ENCODE data around the gene RAB7A. TPM values are rescaled to one million over a fixed set of nuclear protein-coding genes. Genes with fewer than 3 reads are reported as not detected.

Gene RAB7A
- total and polyA plus RNA-seq, 2 experiments from 2014 or later = 71.3 to 255 TPM

DNA sequence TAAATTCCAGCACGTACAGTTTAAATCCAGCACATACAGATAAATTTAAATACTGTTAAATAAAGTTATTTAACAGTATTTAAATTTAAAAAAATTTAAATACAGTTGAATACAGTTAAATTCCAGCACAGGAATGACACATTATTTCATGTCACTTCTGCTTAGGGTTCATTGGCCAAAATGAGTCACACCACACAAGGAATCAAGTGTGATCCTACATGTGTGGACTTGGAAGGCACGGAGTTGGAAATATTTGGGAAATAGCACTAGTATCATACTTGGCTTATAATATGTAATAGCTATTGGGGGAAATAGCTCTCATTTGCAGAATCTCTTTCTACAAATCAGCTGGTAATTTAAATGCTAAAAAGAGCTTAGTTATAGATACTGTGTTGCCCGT lies 10.6 kb downstream of the RAB7A start:
- no peak overlapping the region for H3K9ac ChIP-seq
- H3K79me2 ChIP-seq (ENCODE audit: insufficient read depth) = peaks cover 100% of the 10 kb centered on the region
- H3K4me1 ChIP-seq (ENCODE audit: insufficient read depth) = peaks cover 17% of the 10 kb centered on the region
- in situ Hi-C loops (cut with MboI) = no loop called here
- H3K9me2 ChIP-seq (ENCODE audit: insufficient read depth) = no peaks in the 10 kb centered on the region
- no peaks in the 10 kb centered on the region for H3K9me3 ChIP-seq (ENCODE audit: low read depth)
- no peak overlapping the region for H2AFZ ChIP-seq
- H3K4me2 ChIP-seq (ENCODE audit: unreplicated experiment) = no peak overlapping the region
- no peaks in the 10 kb centered on the region; the same call in 1 of the 2 replicates for H3K36me3 ChIP-seq (ENCODE audit: low read depth)
- no peaks in the 10 kb centered on the region for H3K27me3 ChIP-seq (replicated peaks; ENCODE audit: insufficient read depth)
- H3K27ac ChIP-seq = no peak overlapping the region
- peak; percentile 75 for DNase-seq
- TF ChIP-seq EZH2phosphoT487 (IDR thresholded peaks at IDR 0.05; ENCODE audit: insufficient read depth, low read depth) (no peak), EZH2 (IDR thresholded peaks at IDR 0.05; ENCODE audit: insufficient read depth, poor library complexity, severe bottlenecking) (no peak)
- WGBS, 2 experiments (ENCODE audit: low coverage in 1 of 2, low lambda C conversion rate in 2 of 2, missing lambda C conversion rate in 2 of 2) = 42 to 54% methylated on average over 3 of the region's 3 CpGs
- H4K20me1 ChIP-seq (ENCODE audit: insufficient read depth) = peaks cover 47% of the 10 kb centered on the region
- H3F3A ChIP-seq (ENCODE audit: insufficient read depth) = 0 out of 2 replicates have a peak, but pooled peaks cover 12% of the 10 kb centered on the region
- H3K4me3 ChIP-seq = no peak overlapping the region

DNA sequence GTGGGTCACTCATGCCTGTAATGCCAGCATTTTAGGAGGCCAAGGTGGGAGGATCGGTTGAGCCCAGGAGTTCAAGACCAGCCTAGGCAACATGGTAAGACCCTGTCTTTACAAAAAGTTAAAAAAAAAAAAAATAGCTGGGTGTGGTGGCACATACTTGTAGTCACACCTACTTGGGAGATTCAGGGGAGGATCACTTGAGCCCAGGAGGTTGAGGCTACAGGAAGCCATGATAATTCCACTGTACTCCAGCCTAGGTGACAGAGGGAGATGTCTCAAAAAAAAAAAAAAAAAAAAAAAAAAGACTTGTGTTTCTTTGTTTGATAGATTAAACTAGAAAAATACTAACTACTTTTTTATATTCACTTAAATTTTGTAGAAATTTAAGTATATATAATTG lies 14.6 kb downstream of the RAB7A start:
- no peak overlapping the region for H2AFZ ChIP-seq
- TF ChIP-seq EZH2phosphoT487 (IDR thresholded peaks at IDR 0.05; ENCODE audit: insufficient read depth, low read depth) = no peak
- TF ChIP-seq EZH2 (IDR thresholded peaks at IDR 0.05; ENCODE audit: insufficient read depth, poor library complexity, severe bottlenecking) = no peak
- H3K4me1 ChIP-seq (ENCODE audit: insufficient read depth) = peaks cover 6% of the 10 kb centered on the region; the same call in 1 of the 2 replicates
- H3K79me2 ChIP-seq (ENCODE audit: insufficient read depth) = peaks cover 100% of the 10 kb centered on the region
- no peak overlapping the region for H3K4me2 ChIP-seq (ENCODE audit: unreplicated experiment)
- H3K9ac ChIP-seq = no peak overlapping the region
- H3K9me2 ChIP-seq (ENCODE audit: insufficient read depth) = no peaks in the 10 kb centered on the region
- H3K9me3 ChIP-seq (ENCODE audit: low read depth) = no peaks in the 10 kb centered on the region
- DNase-seq = no peak
- H3K27me3 ChIP-seq (replicated peaks; ENCODE audit: insufficient read depth) = no peaks in the 10 kb centered on the region
- in situ Hi-C loops (cut with MboI) = no loop called here
- H3F3A ChIP-seq (ENCODE audit: insufficient read depth) = 0 out of 2 replicates have a peak, but pooled peaks cover 6% of the 10 kb centered on the region
- peaks cover 26% of the 10 kb centered on the region; the same call in 1 of the 2 replicates for H4K20me1 ChIP-seq (ENCODE audit: insufficient read depth)
- no peak overlapping the region for H3K4me3 ChIP-seq
- peaks cover 5% of the 10 kb centered on the region; the same call in 1 of the 2 replicates for H3K36me3 ChIP-seq (ENCODE audit: low read depth)
- H3K27ac ChIP-seq = no peak overlapping the region
- WGBS, 2 experiments (ENCODE audit: low coverage in 1 of 2, low lambda C conversion rate in 2 of 2, missing lambda C conversion rate in 2 of 2) = 100% methylated on average over 1 of the region's 1 CpG

- H4K20me1 ChIP-seq (ENCODE audit: insufficient read depth) = peaks cover 33% of the 10 kb centered on the region; the same call in 1 of the 2 replicates
- no peaks in the 10 kb centered on the region for H3K9me2 ChIP-seq (ENCODE audit: insufficient read depth)
- no peak overlapping the region for H3K4me3 ChIP-seq
- H3K79me2 ChIP-seq (ENCODE audit: insufficient read depth) = peaks cover 100% of the 10 kb centered on the region
- H3F3A ChIP-seq (ENCODE audit: insufficient read depth) = 0 out of 2 replicates have a peak, but pooled peaks cover 6% of the 10 kb centered on the region
- peaks cover 8% of the 10 kb centered on the region; the same call in 1 of the 2 replicates for H3K36me3 ChIP-seq (ENCODE audit: low read depth)
- no peak overlapping the region for H3K9ac ChIP-seq
- H3K27ac ChIP-seq = no peak overlapping the region
- no peak overlapping the region for H3K4me2 ChIP-seq (ENCODE audit: unreplicated experiment)
- no peak overlapping the region for H2AFZ ChIP-seq
- 95 to 97% methylated on average over 31 to 37 of the region's 38 CpGs for WGBS, 2 experiments (ENCODE audit: low coverage in 1 of 2, low lambda C conversion rate in 2 of 2, missing lambda C conversion rate in 2 of 2)
- in situ Hi-C loops (cut with MboI) = no loop called here
- H3K27me3 ChIP-seq (replicated peaks; ENCODE audit: insufficient read depth) = no peaks in the 10 kb centered on the region
- H3K9me3 ChIP-seq (ENCODE audit: low read depth) = no peaks in the 10 kb centered on the region
- DNase-seq = no peak
- TF ChIP-seq EZH2 (IDR thresholded peaks at IDR 0.05; ENCODE audit: insufficient read depth, poor library complexity, severe bottlenecking) = no peak
- H3K4me1 ChIP-seq (ENCODE audit: insufficient read depth) = no peaks in the 10 kb centered on the region
These were observed 17.0 kb downstream of the RAB7A start for GRCh38 chr3:128742821-128743594.

DNA sequence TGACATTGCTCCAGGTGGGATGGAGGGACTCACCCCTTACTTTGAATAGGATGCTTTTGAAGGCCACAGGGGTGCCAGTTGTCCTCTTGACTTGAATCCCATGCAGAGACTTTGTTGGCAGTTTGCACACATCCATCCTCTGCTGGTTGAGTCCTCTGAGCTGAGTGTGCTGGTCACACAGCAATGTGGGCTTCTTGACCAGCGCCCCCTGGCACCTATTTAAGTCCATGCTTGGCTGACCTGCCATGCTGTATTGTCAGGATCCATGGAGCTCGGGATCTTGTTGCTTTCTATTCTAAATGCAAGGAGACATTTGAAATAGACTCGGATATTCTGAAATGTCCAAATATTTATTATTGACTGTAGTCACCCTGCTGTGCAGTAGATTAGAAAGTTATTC lies 19.8 kb downstream of the RAB7A start:
- Histone ChIP-seq H4K20me1 (ENCODE audit: insufficient read depth) (peaks cover 33% of the 10 kb centered on the region; the same call in 1 of the 2 replicates), H3K27me3 (replicated peaks; ENCODE audit: insufficient read depth) (no peaks in the 10 kb centered on the region), H3K4me2 (ENCODE audit: unreplicated experiment) (no peak overlapping the region), H2AFZ (no peak overlapping the region), H3K79me2 (ENCODE audit: insufficient read depth) (peaks cover 100% of the 10 kb centered on the region), H3K4me3 (no peak overlapping the region), H3K9me3 (ENCODE audit: low read depth) (no peaks in the 10 kb centered on the region), H3K27ac (no peak overlapping the region), H3K9ac (no peak overlapping the region), H3K4me1 (ENCODE audit: insufficient read depth) (no peaks in the 10 kb centered on the region), H3K36me3 (ENCODE audit: low read depth) (peaks cover 8% of the 10 kb centered on the region; the same call in 1 of the 2 replicates), H3F3A (ENCODE audit: insufficient read depth) (no peaks in the 10 kb centered on the region), H3K9me2 (ENCODE audit: insufficient read depth) (no peaks in the 10 kb centered on the region)
- no peak for DNase-seq
- in situ Hi-C loops (cut with MboI) = no loop called here
- TF ChIP-seq EZH2 (IDR thresholded peaks at IDR 0.05; ENCODE audit: insufficient read depth, poor library complexity, severe bottlenecking) = no peak
- no peak for TF ChIP-seq EZH2phosphoT487 (IDR thresholded peaks at IDR 0.05; ENCODE audit: insufficient read depth, low read depth)
- WGBS, 2 experiments (ENCODE audit: low coverage in 1 of 2, low lambda C conversion rate in 2 of 2, missing lambda C conversion rate in 2 of 2) = 98% methylated on average over 3 of the region's 3 CpGs
